WERI-Rb-1 (cell line): ENCODE data around the gene RPL7A.

Experiments used
- DNase-seq: peaks from one replicate; pipeline ENCODE4 v3.0.0-alpha.2; 2020
- H3K27ac ChIP-seq: fragments of 250-450 bp; sonication (Bioruptor Pico); 2 replicates; pipeline ENCODE4 v1.5.1; 2020; ENCODE audit warnings: mild to moderate bottlenecking, moderate library complexity
- H3K27me3 ChIP-seq: fragments of 250-450 bp; sonication (Bioruptor Pico); 2 replicates; pipeline ENCODE4 v1.5.1; 2021; ENCODE audit warnings: mild to moderate bottlenecking, low read depth, moderate library complexity; ENCODE audit not compliant: insufficient read depth, severe bottlenecking
- H3K36me3 ChIP-seq: fragments of 250-450 bp; sonication (Bioruptor Pico); 2 replicates; pipeline ENCODE4 v1.5.1; 2020; ENCODE audit warnings: mild to moderate bottlenecking, moderate library complexity
- H3K4me3 ChIP-seq: 2 replicates; pipeline ENCODE4 v1.5.1; 2011; ENCODE audit warnings: low read depth, mild to moderate bottlenecking, control low read depth, low read length
- H3K9me3 ChIP-seq: fragments of 250-450 bp; sonication (Bioruptor Pico); 2 replicates; pipeline ENCODE4 v1.5.1; 2021; ENCODE audit warnings: mild to moderate bottlenecking, moderate library complexity; ENCODE audit not compliant: severe bottlenecking
- CTCF ChIP-seq: IDR thresholded peaks from 2 replicates; pipeline ENCODE4 v1.5.1; 2011; ENCODE audit warnings: low read depth, mild to moderate bottlenecking, control low read depth, inconsistent platforms, low read length

The RPL7A gene

GRCh38 chr9:133366435-133366834, 18.4 kb downstream of the RPL7A start:
- H3K27ac ChIP-seq: no peak overlapping the region
- no peaks in the 10 kb centered on the region for H3K9me3 ChIP-seq
- H3K4me3 ChIP-seq: no peak overlapping the region
- no peak for TF ChIP-seq CTCF
- DNase-seq: no peak
- H3K36me3 ChIP-seq: peaks cover 80% of the 10 kb centered on the region
- no peaks in the 10 kb centered on the region for H3K27me3 ChIP-seq

- Histone ChIP-seq H3K4me3 (no peak overlapping the region), H3K27ac (no peak overlapping the region), H3K27me3 (no peaks in the 10 kb centered on the region), H3K9me3 (no peaks in the 10 kb centered on the region), H3K36me3 (peaks cover 74% of the 10 kb centered on the region)
- TF ChIP-seq CTCF: no peak
- no peak for DNase-seq
Measured at GRCh38 chr9:133367221-133367620, 19.2 kb downstream of the RPL7A start.

- H3K9me3 ChIP-seq: no peaks in the 10 kb centered on the region
- H3K36me3 ChIP-seq: peaks cover 74% of the 10 kb centered on the region
- DNase-seq: no peak
- TF ChIP-seq CTCF: no peak
- no peaks in the 10 kb centered on the region for H3K27me3 ChIP-seq
- H3K4me3 ChIP-seq: no peak overlapping the region
- no peak overlapping the region for H3K27ac ChIP-seq
Measured at GRCh38 chr9:133367778-133368177, 19.8 kb downstream of the RPL7A start.

GRCh38 chr9:133368249-133368881, 20.3 kb downstream of the RPL7A start:
- Histone ChIP-seq H3K9me3 (no peaks in the 10 kb centered on the region), H3K27me3 (no peaks in the 10 kb centered on the region), H3K27ac (no peak overlapping the region), H3K4me3 (no peak overlapping the region), H3K36me3 (peaks cover 74% of the 10 kb centered on the region)
- no peak for TF ChIP-seq CTCF
- no peak for DNase-seq

- no peak for DNase-seq
- H3K36me3 ChIP-seq: peaks cover 71% of the 10 kb centered on the region
- no peak overlapping the region for H3K4me3 ChIP-seq
- H3K9me3 ChIP-seq: no peaks in the 10 kb centered on the region
- TF ChIP-seq CTCF: no peak
- no peaks in the 10 kb centered on the region for H3K27me3 ChIP-seq
- no peak overlapping the region for H3K27ac ChIP-seq
Measured at GRCh38 chr9:133369422-133369821, 21.4 kb downstream of the RPL7A start.

- H3K9me3 ChIP-seq: no peaks in the 10 kb centered on the region
- DNase-seq: no peak
- peaks cover 68% of the 10 kb centered on the region for H3K36me3 ChIP-seq
- no peak overlapping the region for H3K27ac ChIP-seq
- H3K27me3 ChIP-seq: no peaks in the 10 kb centered on the region
- no peak for TF ChIP-seq CTCF
- H3K4me3 ChIP-seq: no peak overlapping the region
Measured at GRCh38 chr9:133369933-133370332, 21.9 kb downstream of the RPL7A start.
